Activated CD8-positive, alpha-beta memory T cell treated with anti-CD3 and anti-CD28 coated beads, Interleukin-2, amount 50 U/mL, for 48 hours (primary cell): ENCODE results near the gene KCNG4.

Source experiments
- DNase-seq: peaks from one replicate; pipeline ENCODE4 v3.0.0-alpha.2; 2020

The KCNG4 gene

GRCh38 chr16:84262031-84262430 is 22.2 kb upstream of the KCNG4 start:
- DNase-seq: no peak

DNA sequence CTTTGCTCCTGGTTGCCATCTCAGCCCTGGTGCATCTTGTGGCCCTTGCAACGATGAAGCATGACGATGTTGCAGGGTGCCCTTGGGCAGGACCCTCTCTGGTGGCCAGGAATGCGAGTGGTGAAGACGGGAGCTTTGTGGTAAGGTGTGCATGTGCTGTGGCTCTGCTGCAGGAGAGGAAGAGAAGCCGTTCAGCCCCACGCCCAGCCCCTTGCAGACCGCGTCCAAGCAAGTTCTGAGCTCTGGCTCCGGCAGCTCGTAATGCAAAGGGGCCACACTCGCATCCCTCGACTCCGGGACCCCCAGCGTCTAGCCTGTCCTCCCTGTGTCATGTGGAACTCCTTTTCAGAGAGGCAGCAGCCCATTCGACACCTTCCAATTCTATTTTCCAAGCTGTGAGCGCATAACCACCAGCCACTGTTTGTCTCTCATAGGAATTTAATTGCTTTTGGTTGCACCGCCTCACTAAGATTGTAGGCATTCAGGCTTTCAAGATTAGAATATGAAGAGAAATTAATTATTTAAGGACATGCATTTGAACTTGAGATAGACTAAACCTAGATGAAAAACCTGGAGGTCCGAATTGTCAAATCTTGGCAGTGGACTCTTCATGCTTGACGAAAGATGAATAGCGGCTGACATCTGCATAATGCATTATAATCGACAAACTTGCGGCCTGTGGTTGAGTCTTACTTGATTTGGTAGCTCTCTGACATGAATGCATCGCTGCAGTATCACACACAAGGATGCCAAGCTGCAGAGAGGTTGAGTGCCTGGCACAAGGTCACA is 21.1 kb upstream of the KCNG4 start:
- no peak for DNase-seq

DNA sequence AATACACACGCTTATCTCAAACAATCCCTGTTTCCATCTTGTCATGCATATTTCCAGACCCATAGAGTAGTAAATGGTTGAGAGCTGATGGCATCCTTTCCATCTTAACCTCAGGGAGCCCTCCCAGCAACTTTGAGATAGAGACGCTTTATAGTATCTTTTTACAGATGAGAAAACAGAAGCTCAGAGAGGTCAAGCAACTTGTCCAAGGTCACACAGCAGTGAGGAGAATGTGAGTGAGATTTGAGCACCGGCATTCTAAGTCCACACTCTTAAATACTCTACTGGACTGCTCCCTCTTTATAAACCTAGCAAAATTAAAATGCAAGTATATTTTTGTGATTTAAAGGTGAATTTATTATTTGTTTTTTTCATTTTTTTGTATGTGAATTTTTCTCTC is 19.9 kb upstream of the KCNG4 start:
- DNase-seq: no peak

DNA sequence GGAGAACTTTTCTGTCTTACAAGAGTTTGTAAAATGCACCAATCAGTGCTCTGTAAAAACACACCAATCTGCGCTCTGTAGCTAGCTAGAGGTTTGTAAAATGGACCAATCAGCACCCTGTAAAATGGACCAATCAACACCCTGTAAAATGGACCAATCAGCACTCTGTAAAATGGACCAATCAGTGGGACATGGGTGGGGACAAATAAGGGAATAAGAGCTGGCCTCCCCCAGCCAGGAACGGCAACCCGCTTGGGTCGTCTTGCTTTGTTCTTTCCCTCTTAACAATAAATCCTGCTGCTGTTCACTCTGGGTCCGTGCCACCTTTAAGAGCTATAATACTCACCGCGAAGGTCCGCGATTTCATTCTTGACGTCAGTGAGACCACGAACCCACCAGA is 18.5 kb upstream of the KCNG4 start:
- DNase-seq: no peak

GRCh38 chr16:84255050-84255810 is 15.4 kb upstream of the KCNG4 start:
- no peak for DNase-seq

- DNase-seq: no peak
These were observed 14.2 kb upstream of the KCNG4 start for GRCh38 chr16:84254062-84254461.

GRCh38 chr16:84253173-84253572 is 13.4 kb upstream of the KCNG4 start:
- DNase-seq: no peak

- no peak for DNase-seq
These were observed 12.4 kb upstream of the KCNG4 start for GRCh38 chr16:84252184-84252583.

DNA sequence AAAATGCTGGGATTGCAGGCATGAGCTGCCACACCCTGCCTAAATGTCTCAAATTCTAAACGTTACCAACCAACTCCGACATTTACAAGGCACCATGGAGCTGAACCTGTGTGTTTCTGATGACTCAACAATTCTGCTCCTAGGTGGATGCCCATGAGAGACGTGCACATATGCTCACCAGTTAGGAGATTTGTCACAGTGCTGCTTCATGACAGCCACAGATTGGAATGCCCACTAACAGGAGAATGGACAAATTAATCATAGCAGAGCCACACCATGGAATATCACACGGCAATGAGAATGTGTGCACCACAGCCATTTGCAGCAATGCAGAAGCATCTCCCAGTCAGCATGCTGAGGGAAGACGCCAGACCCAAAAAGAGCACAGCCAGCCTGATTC is 8.0 kb upstream of the KCNG4 start:
- no peak for DNase-seq

DNA sequence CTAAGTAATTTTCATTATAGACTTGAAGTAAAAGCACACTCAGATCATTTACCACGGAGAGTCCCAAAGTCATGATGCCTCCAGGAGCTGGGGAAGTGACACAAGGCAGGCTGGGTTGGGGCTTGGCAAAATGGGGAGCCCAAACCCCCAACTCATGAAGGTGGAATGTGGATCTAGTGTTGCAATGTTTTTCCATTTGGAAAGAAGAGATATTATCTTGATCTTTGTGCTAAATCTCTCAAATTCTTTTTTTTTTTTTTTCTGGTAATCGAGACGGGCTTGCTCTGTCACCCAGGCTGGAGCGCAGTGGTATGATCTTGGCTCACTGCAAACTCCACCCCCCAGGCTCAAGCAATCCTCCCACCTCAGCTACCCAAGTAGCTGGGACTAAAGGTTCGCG is 7.5 kb upstream of the KCNG4 start:
- no peak for DNase-seq

GRCh38 chr16:84246679-84247077 is 6.9 kb upstream of the KCNG4 start:
- no peak for DNase-seq

- no peak for DNase-seq
These were observed 6.3 kb upstream of the KCNG4 start for GRCh38 chr16:84245956-84246678.

- no peak for DNase-seq
These were observed 4.9 kb upstream of the KCNG4 start for GRCh38 chr16:84244728-84245127.

DNA sequence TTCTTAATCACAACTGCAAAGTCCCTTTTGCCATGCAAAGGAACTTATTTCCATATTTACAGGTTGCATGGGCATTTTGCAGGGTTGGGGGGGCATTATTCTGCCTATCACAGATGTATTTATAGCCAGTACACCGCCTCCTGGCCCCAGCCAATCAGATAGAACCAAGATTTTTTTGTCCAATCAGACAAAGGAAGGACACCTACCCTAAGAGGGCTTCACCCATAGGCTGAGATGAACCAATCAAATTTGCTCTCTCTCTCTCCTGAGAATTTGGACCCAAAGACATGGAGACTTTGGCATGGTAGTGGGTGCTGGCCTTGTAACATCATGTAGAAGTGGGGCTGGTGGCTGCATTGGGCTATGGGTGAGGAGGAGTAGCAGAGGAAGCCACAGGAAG is 3.9 kb upstream of the KCNG4 start:
- DNase-seq: no peak

DNA sequence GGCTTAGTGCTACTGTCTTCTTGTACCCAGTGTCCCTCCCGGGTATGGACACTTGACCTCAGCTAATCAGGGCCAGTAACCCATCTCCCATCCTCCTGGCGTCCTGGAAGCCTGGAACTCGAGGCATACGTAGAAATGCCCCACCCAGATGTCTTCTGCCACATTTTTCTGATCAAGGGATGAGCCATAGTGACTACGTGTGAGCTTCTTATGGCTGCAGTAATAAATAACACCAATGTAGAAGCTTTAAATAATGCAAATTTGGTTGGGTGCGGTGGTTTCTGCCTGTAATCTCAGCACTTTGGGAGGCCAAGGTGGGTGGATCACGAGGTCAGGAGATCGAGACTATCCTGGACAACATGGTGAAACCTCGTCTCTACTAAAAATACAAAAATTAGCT is 3.0 kb upstream of the KCNG4 start:
- DNase-seq: no peak

GRCh38 chr16:84241778-84242177 is 2.0 kb upstream of the KCNG4 start:
- DNase-seq: no peak

DNA sequence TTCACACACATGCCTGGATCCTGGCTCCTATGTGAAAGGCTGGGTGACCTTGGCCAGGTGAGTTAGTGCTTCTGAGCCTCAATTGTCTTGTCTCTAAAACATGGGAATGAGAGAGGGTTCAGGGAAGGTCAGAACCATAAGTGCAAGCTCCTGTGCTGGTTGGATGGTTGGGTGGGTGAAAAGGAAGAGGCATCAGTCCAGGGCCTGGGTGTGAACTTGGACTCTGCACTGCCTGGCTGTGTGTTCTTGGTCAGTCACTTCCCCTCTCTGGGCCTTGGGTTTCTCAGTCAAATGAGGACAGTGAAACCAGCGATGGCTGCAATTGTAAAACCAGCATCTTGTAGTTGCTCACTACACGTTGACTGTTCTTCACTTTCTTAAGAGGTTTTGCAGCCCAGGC is 643 bp upstream of the KCNG4 start:
- no peak for DNase-seq

GRCh38 chr16:84239141-84239769 is 557 bp downstream of the KCNG4 start:
- no peak for DNase-seq

GRCh38 chr16:84237994-84238750 is 1.6 kb downstream of the KCNG4 start:
- no peak for DNase-seq

DNA sequence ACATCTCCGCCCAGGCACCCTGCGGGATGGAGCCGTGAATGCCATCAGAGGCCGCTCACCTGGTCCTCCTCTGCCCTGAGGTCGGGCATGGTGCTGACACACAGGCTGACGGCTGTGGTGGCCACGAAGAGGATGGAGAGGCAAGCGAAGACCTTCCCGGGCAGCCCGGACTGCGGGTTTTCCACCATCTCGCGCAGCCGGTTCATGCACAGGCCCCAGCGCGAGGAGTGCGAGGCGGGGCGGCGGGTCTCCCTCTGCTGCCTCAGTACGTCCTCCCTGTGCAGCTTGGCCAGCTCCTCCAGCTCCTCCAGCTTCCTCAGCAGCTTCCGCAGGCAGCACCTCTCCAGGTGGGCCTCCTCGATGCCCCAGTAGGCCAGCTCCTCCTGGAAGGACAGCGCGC is 3.1 kb downstream of the KCNG4 start:
- DNase-seq: no peak

DNA sequence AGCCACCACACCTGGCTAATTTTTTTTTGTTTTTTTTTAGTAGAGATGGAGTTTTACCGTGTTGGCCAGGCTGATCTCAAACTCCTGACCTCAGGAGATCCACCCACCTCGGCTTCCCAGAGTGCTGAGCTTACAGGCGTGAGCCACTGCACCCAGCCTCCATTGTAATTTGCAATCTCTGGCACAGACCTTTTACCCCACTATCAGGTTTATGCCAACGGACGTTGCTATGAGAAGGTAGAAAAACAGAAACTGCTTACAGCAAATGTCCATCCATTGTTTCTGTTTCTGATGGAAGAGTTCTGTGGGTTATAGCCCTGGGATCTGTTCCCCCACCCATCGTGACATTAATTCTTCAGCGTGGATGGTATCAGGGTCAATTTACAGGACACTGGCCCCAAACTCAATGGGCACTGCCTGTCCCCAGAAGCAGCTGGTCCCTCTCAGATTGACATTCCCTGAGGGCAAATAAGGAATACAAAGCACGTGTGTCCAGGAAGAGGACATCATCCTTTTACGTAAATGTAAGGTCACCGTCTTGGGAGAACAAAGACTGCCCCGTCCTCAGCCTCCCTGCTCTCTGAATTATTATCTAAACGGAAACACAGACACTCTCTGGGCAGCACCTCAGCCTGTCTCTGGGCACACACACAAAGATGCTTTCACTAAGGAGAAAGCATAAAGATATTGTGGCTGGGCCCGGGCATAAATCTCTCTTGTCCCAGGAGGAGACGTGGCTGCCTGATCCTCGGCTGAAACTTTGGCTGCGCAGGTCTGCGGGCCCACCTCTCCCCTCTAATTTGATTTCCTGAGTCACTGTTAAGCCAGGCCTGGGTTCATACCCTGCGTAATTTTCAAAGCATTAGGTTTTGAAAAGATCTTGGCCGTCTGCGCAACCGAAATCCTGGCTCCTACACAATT is 5.2 kb downstream of the KCNG4 start:
- no peak for DNase-seq

DNA sequence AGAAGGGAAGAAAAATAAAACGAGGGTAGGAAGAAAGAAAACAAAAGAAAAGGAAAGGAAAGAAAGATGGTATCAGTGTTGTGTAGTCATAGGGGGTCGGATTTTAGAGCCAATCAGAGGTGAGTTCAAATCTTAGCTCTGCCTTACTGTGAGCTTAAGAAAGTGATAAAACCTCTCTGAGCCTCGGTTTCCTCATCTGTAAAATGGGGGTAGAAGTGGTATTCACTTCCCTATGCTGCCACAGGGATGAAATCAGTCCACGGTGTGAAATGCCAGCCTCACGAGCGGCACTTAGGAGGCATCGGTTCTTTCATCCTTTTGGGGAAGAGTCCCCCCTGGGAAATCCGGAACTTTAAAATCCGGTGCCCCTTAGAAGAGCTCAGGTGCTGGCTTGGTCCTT is 6.1 kb downstream of the KCNG4 start:
- DNase-seq: no peak
